Caki2 (cell line): Measurements from ENCODE around the gene ANKH. TPM values are rescaled to one million over a fixed set of nuclear protein-coding genes. Genes with fewer than 3 reads are reported as not detected.
A peak's percentile ranks its signal among the peaks of the same experiment; 100 is the strongest.

Experiments used
- DNase-seq: peaks from one replicate; pipeline ENCODE4 v3.0.0-alpha.2; 2015; ENCODE audit warnings: low read depth
- in situ Hi-C: cut with HindIII; loops from 2 replicates; pipeline ENCODE4 v1.10.0; 2016; ENCODE audit warnings: low sequenced_read_pairs, low pct_unique_long_range_greater_than_20kb, mixed read lengths
- total RNA-seq: library from RNA; depleted of rRNA; stranded (reverse); fragments of >200 nt; shearing (Covaris generic); gene quantifications from 2 replicates; pipeline ENCODE4 v1.2.3, GENCODE V29; 2014; ENCODE audit warnings: low replicate concordance

The ANKH gene
- total RNA-seq, 1 experiment from 2014 or later: 16.3 TPM

GRCh38 chr5:14781106-14781505, 90.5 kb downstream of the ANKH start:
- in situ Hi-C loops: no loop called here
- DNase-seq: no peak

- in situ Hi-C loops: no loop called here
Observed at GRCh38 chr5:14779975-14780374, 91.6 kb downstream of the ANKH start.

GRCh38 chr5:14778792-14779070, 92.8 kb downstream of the ANKH start:
- no peak for DNase-seq
- in situ Hi-C loops: no loop called here

More at GRCh38 chr5:14779975-14780374, 91.6 kb downstream of the ANKH start:
- DNase-seq: no peak

- in situ Hi-C loops: no loop called here
- DNase-seq: no peak
Observed at GRCh38 chr5:14777932-14778791, 93.4 kb downstream of the ANKH start.

- in situ Hi-C loops: no loop called here
- no peak for DNase-seq
Observed at GRCh38 chr5:14777187-14777586, 94.4 kb downstream of the ANKH start.

GRCh38 chr5:14776602-14777001, 95.0 kb downstream of the ANKH start:
- DNase-seq: no peak
- in situ Hi-C loops: no loop called here

- in situ Hi-C loops: no loop called here
- peak; percentile 21 for DNase-seq
Observed at GRCh38 chr5:14775857-14776256, 95.7 kb downstream of the ANKH start.

- in situ Hi-C loops: no loop called here
- no peak for DNase-seq
Observed at GRCh38 chr5:14773588-14773987, 98.0 kb downstream of the ANKH start.

- in situ Hi-C loops: no loop called here
- no peak for DNase-seq
Observed at GRCh38 chr5:14771972-14772371, 99.6 kb downstream of the ANKH start.

- in situ Hi-C loops: no loop called here
- no peak for DNase-seq
Observed at GRCh38 chr5:14771189-14771588, 100.4 kb downstream of the ANKH start.

- in situ Hi-C loops: no loop called here
- no peak for DNase-seq
Observed at GRCh38 chr5:14768508-14769365, 102.8 kb downstream of the ANKH start.

- in situ Hi-C loops: no loop called here
- DNase-seq: no peak
Observed at GRCh38 chr5:14767735-14768507, 103.7 kb downstream of the ANKH start.

GRCh38 chr5:14767053-14767452, 104.5 kb downstream of the ANKH start:
- in situ Hi-C loops: no loop called here
- no peak for DNase-seq

GRCh38 chr5:14766584-14766983, 105.0 kb downstream of the ANKH start:
- in situ Hi-C loops: no loop called here

GRCh38 chr5:14765587-14765986, 106.0 kb downstream of the ANKH start:
- no peak for DNase-seq
- in situ Hi-C loops: no loop called here

More at GRCh38 chr5:14766584-14766983, 105.0 kb downstream of the ANKH start:
- DNase-seq: no peak

GRCh38 chr5:14762549-14763216, 108.9 kb downstream of the ANKH start:
- in situ Hi-C loops: no loop called here
- DNase-seq: no peak

GRCh38 chr5:14760548-14761002, 111.0 kb downstream of the ANKH start:
- no peak for DNase-seq
- in situ Hi-C loops: no loop called here
